Activated T-helper 1 cell treated with Interleukin-2 at 50 U/mL for 16 hours (primary cell): ENCODE results near the gene VENTX.

ENCODE experiments used
- DNase-seq: peaks from one replicate; pipeline ENCODE4 v3.0.0-alpha.2; 2020; ENCODE audit warnings: low read depth

VENTX gene

GRCh38 chr10:133235265-133235855 is 2.3 kb upstream of the VENTX start:
- no peak for DNase-seq

- no peak for DNase-seq
These were observed 1.7 kb upstream of the VENTX start for GRCh38 chr10:133235932-133236331.

- DNase-seq: no peak
These were observed 1.0 kb upstream of the VENTX start for GRCh38 chr10:133236401-133237240.

GRCh38 chr10:133237241-133237587 is 441 bp upstream of the VENTX start:
- DNase-seq: no peak

- no peak for DNase-seq
These were observed 780 bp downstream of the VENTX start for GRCh38 chr10:133238466-133238804.

GRCh38 chr10:133239990-133240389 is 2.3 kb downstream of the VENTX start:
- no peak for DNase-seq

- DNase-seq: no peak
These were observed 4.0 kb downstream of the VENTX start for GRCh38 chr10:133241501-133242205.

- no peak for DNase-seq
These were observed 5.1 kb downstream of the VENTX start for GRCh38 chr10:133242611-133243356.

- DNase-seq: no peak
These were observed 5.9 kb downstream of the VENTX start for GRCh38 chr10:133243593-133243992.

- DNase-seq: no peak
These were observed 8.0 kb downstream of the VENTX start for GRCh38 chr10:133245439-133246235.

GRCh38 chr10:133246236-133246626 is 8.6 kb downstream of the VENTX start:
- DNase-seq: no peak

GRCh38 chr10:133247681-133248333 is 10.2 kb downstream of the VENTX start:
- DNase-seq: no peak

- DNase-seq: no peak
These were observed 10.7 kb downstream of the VENTX start for GRCh38 chr10:133248334-133248715.

GRCh38 chr10:133249094-133249780 is 11.6 kb downstream of the VENTX start:
- no peak for DNase-seq

- DNase-seq: no peak
These were observed 12.5 kb downstream of the VENTX start for GRCh38 chr10:133249975-133250754.

GRCh38 chr10:133251388-133252222 is 13.9 kb downstream of the VENTX start:
- no peak for DNase-seq

GRCh38 chr10:133252223-133252552 is 14.5 kb downstream of the VENTX start:
- DNase-seq: no peak

GRCh38 chr10:133253361-133253955 is 15.8 kb downstream of the VENTX start:
- no peak for DNase-seq
